Hematopoietic multipotent progenitor cell treated with erythropoietin and hydrocortisone succinate and interleukin-3 and kit ligand, for 4 days (in vitro differentiated cells): ENCODE results near the gene ARMH3.

Experiments used
- DNase-seq: peaks from one replicate; pipeline ENCODE4 v3.0.0-alpha.2; 2015

ARMH3 gene, protein sequence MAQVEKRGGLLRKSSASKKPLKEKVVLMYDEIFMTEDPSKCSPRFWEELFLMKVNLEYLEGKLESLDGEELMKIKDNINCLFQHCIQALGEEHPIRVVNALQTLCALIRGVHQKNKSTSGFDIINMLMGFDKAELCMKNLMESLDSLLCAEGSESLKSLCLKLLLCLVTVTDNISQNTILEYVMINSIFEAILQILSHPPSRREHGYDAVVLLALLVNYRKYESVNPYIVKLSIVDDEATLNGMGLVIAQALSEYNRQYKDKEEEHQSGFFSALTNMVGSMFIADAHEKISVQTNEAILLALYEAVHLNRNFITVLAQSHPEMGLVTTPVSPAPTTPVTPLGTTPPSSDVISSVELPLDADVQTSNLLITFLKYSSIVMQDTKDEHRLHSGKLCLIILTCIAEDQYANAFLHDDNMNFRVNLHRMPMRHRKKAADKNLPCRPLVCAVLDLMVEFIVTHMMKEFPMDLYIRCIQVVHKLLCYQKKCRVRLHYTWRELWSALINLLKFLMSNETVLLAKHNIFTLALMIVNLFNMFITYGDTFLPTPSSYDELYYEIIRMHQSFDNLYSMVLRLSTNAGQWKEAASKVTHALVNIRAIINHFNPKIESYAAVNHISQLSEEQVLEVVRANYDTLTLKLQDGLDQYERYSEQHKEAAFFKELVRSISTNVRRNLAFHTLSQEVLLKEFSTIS

DNA sequence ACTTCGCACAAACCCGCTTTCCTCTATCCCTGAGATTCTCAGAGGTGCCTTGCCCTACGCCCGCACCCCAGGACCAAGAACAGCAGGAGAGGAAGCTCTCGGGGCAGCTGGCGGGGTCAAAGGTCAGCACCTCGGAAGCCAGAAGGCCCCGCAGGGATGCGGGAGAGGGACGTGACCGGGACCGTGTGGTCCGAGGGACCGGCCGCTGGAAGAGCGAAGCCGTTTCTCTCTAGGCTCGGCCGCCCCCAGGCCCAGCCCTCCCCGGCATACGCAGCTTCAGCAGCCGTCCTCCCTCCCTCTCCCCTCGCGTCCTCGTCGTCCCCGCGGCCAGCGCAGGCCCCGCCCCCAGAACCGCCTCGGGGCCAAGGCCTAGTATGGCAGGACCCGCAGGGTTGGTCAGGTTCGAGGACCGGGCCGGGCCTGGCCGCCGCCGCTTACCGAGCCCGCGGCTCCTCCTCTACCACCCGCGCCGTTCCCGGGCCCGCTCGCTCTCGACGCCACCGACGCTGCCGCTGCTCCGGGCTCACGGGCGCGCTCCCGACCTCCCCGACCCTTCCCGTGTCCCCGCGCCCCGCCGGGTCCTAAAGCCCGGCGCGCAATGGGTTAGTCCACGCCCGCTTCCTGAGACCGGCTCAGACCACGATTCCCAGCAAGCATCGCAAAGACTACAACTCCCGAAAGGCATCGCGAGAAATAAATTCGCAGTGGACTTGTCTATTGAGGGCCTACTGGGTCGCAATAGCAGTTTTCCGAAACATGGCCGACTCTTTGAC, at the start of gene ARMH3:
Gene ARMH3 (minus strand): TSS at position 527 of the 773 bp plus-strand sequence. CDS start 16,059 bp downstream, outside the sequence.
- peak; percentile 99 for DNase-seq

DNA sequence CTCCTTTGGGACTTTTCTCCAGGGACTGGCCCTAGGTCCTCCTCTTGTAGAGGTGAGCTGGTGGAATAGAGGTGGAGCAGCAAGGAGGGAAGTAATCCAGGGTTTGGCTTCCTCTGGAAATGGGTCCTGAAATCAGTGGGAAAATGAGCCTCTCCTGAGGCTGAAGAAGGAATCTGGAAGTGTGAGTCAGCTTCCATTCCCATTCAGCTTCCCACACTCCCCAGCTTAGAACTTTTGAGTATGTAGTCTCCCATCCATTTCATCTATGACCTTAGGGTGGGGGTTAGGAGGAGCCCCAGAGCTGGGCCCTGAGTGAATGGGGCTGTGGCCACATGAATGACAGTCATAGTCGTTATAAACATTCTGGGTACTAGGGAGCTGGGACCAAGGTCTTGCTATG, 46.4 kb upstream of the ARMH3 start:
- DNase-seq: no peak

DNA sequence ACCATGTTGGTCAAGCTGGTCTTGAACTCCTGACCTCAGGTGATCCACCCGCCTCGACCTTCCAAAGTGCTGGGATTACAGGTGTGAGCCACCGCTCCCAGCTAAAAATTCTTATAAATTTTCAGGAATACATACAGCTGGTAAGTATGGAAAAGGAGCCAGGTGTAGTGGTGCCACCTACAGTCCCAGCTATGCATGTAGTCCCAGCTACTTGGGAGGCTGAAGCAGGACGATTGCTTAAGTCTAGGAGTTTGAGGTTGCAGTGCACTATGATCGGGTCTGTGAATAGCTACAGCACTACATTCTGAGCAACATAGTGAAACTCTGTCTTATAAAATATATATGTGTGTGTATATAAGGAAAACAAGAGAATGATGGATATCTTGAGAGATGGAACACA, 45.2 kb upstream of the ARMH3 start:
- DNase-seq: peak; percentile 25

DNA sequence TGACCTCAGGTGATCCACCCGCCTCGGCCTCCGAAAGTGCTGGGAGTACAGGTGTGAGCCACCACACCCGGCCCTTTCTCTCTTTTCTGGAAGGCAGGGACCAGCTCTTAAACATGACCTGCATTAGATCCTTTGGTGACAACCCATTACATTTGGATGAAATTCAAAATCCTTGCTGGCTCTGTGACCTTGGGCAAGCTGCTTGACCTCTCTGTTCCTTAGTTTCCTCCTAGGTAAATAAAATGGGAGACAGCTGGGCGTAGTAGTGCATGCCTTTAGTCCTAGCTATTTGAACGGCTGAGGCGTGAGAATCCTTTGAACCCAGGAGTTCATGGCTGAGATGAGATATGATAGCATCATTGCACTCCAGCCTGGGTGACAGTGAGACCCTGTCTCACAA, 40.5 kb upstream of the ARMH3 start:
- no peak for DNase-seq

DNA sequence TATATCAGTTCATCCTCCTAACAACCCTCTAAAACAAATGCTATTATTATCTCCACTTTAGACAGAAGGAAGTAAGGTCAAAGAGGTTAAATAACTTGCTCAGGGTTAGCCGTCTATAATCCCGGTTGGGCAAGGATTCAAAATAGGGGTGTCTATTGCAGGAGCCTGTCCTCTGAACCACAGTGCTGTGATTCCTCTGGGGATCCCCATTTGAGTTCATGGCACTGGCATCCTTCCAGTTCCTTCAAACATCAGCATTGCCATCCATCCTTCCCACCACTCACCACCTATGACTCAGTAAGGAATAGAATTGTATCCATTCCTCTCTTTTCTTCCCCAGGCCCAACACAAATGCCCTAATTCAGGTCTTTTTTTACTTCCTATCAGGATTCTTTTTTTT, 34.8 kb upstream of the ARMH3 start:
- DNase-seq: no peak

DNA sequence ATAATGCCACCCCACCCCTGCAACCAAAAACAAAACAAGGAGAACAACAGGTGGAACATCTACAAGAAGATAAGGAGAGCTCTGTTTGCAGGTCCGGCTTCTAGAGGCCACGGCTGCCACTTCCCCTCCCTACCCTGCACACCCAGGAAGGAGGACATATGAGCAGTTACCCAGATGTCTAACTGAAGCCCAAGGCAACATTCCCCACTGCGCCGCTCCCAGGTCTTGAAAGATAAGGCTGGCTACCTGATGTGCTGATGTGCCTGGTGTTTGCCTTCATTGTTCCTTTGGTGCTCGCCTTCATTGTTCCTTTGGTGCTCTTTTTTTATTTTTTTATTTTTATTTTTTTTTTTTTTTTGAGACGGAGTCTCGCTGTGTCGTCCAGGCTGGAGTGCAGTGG, 30.2 kb upstream of the ARMH3 start:
- DNase-seq: no peak

DNA sequence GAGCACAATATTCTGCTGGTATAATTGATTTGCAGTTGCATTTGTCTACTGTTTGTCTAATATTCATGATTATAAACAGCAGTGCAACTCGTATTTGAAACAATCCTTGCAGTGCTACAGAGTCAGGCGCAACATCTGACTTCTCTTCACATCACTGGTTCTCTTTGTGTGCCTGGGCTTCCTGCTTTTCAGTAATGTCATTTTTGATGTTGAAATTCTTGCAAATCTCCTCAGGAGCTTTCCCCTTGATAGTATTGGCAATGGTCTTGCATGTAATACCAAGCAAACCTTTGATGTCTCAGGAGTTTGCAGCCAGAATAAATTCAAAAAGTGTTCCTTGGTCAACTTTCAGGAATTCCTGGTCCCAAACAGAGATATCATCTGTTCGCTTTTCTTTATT, 29.4 kb upstream of the ARMH3 start:
- DNase-seq: no peak

DNA sequence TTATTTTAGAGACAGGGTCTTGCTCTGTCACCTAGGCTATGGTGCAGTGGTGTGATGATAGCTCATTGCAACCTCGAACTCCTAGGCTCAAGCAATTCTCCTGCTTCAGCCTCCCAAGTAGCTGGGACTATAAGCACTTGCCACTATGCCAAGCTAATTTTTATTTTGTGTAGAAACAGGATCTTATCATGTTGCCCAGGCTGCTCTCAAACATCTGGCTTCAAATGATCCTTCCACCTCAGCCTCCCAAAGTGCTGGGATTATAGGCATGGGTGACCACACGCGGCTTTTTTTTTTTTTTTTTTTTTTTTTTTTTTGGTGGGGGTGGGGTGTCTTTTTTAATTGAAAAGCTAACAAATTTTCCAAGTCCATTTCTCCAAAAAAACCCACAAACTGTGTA, 27.6 kb upstream of the ARMH3 start:
- DNase-seq: peak; percentile 84

DNA sequence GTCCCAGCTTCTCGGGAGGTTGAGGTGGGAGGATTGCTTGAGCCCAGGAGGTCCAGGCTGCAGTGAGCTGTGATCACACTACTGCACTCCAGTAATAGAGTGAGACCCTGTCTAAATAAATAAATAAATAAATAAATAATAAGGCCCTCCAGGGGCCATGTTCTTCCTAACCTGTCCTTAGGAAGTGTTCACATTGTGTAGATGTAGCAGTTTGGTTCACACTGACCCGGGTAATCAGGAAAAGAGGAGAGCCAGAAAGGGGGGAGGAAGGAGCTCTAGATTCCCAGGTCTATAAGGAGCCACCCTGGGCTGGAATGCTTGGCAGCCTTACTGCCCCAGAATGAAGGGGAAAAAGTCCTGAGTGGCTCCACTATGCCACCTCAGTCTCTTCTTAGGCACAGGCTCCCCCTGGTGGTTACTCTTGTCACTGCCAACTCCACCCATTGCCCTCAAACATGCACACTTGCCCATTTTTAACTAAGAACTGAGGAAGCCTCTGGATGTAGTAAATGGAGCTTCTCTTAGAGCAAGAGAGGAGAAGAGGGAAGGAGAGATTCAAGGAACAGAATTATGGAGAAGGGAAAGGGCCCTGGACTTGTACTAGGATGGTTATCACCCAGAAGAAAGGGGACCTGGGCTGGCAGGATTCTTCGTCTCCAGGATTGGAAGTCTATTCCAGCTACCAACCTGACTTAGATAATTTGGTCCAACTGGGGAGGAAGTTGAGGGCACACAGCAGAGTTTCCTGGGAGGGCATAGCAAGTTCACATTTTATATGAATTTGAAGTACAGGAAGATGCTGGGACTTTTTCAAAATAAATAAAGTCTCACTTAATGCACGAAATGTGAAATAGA, 16.9 kb upstream of the ARMH3 start:
- DNase-seq: peak; percentile 92

DNA sequence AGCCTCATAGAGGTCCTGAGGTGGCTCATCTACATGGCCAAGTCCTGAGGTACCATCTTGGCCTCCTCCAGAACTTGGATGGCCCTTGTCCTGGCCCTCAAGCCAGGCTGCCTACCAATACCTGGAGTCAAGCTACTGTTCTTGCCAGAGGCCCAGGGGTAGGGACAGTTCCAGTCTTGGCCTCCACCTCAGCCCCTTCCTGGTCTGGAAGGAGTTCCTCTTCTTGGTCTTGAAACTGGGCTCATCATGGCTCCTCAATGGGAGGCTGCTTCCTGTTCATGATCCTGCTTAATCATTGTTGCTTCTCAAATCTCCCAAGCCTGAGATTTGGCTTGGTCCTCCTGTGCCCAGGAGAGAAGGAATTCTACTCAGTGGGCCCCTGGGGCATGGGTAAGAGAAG, 13.1 kb upstream of the ARMH3 start:
- DNase-seq: no peak

DNA sequence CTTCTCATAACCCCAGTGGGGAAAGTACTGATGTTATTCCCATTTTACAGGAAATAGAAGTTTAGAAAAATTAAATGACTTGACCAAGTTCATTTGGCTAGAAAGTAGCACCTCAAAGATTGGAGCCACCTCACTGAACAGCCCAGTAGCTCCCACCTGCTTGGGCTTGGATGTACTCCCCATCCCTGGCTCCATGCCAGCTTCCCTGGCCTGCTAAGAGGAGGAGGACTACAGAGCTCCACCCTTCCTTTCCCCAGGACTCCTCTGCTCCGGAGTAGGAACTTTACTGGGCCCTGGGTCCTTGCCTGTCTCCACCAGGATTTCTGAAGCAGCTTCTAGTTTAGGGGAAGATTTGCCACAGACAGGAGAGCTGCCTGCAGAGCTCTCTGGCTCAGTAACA, 12.2 kb upstream of the ARMH3 start:
- peak; percentile 35 for DNase-seq

DNA sequence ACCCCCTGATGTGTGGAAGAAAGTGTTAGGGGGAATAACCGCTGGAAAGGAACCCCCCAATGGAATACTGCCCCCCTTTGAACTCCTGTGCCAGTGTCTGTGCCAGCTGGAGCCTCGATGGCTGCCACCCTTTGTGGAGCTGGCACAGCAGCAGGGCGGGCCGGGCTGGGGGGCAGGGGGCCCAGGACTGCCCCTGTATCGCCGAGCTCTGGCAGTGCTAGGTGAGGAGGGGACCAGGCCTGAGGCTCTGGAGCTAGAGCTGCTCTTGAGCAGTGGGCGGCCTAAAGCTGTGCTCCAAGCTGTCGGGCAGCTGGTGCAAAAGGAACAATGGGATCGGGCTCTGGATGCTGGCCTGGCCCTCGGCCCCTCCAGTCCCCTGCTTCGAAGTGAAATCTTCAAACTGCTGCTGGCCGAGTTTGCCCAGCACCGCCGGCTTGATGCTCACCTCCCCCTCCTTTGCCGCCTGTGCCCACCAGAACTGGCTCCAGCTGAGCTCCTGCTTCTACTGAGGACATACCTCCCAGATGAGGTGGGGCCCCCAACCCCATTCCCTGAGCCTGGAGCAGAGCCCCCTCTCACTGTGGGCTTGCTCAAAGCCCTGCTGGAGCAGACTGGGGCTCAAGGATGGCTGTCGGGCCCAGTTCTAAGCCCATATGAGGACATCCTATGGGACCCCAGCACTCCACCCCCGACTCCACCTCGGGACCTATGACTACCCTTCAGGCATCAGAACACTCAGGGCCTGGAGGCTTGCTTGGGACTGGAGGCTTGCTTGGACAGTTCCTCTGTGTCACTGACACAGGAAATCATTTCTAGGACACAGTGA, 11.3 kb upstream of the ARMH3 start:
- DNase-seq: no peak

DNA sequence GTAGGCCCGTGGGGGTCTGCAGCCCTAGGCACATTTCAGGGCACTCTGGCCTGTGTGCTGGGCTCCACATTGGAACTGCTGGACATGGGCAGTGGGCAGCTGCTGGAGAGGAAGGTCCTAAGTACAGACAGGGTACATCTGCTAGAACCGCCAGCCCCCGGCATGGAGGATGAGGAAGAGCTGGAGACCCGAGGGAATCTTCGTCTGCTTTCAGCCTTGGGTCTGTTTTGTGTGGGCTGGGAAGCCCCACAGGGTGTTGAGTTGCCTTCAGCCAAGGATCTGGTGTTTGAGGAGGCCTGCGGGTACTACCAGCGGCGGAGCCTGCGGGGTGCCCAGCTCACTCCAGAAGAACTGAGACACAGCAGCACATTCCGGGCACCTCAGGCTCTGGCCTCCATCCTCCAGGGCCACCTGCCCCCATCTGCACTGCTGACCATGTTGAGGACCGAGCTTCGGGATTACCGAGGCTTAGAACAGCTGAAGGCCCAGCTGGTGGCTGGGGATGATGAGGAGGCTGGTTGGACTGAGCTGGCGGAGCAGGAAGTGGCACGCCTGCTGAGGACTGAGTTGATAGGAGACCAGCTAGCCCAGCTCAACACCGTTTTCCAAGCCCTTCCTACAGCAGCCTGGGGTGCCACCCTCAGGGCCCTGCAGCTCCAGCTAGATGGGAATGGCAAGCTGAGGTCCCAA, 10.6 kb upstream of the ARMH3 start:
- peak; percentile 53 for DNase-seq

DNA sequence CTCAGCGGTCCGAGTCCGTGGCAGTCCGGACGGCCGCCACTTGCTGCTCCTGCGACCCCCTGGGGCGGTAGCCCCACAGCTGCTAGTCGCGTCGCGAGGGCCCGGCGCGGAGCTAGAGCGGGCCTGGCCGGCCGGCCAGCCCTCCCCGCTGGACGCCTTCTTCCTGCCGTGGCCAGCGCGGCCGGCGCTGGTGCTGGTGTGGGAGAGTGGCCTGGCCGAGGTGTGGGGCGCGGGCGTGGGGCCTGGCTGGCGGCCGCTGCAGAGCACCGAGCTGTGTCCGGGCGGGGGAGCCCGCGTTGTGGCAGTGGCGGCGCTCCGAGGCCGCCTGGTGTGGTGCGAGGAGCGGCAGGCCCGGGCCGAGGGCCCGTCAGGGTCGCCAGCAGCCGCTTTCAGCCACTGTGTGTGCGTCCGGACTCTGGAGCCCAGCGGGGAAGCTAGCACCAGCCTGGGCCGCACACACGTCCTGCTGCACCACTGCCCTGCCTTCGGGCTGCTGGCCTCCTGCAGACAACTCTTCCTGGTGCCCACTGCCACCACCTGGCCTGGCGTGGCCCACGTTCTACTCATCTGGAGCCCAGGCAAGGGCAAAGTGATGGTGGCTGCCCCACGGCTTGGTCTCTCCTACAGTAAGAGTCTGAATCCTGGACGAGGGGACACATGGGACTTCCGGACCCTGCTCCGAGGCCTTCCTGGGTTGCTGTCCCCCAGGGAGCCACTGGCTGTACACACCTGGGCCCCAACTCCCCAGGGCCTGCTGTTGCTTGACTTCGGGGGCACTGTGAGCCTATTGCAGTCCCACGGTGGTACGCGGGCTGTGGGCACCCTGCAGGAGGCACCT, 9.8 kb upstream of the ARMH3 start:
- peak; percentile 50 for DNase-seq

DNA sequence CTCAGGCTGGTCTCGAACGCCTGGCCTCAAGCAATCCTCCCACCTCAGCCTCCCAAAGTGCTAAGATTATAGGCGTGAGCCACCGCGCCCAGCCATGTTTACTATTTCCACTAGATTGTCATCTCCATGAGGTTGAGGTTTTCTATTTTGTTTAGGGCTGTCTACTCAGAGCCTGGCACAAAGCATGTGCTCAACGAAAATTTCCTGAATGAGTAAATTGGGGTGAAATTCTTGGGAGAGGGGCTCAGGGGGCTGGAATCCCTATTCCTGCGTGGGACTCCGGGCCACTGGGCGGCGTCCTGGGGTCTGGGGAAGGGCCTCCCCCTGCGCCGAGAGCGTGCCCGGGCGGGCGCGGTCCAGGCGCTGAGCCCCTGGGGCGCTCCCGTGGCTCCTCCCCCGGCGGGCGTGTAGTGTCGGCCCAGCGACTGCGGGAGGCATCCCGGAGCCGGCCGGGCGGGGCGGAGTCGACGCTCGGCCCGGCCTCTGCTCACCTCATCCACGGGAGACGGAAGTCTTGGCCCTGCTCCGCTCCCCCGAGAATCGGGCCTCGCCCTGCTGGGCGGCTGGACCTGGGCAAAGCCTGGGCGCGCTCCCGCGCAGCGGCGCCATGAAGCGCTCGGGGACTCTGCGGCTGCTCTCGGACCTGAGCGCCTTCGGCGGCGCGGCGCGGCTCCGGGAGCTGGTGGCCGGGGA, 9.0 kb upstream of the ARMH3 start, which contains the start of gene HPS6:
Gene HPS6 (plus strand): TSS at position 482 of the 693 bp plus-strand sequence. CDS start 126 bp downstream, at position 608.
- DNase-seq: peak; percentile 98

DNA sequence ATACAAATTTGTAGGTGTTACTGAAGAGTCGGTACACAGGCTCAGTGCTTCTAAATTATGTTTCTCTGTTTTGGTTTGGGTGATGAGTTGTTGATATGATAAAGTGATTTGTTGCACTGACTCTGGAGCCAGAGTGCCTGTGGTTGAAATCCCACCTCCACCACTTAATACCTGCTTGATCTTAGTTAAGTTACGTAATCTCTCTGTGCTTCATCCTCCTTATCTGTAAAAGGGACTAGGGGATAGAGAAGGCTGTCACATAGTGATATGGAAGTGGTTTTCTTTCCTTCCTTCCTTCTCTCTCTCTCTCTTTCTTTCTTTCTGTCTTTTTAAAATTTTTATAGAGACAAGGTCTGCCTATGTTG, 8.5 kb upstream of the ARMH3 start:
- DNase-seq: no peak

DNA sequence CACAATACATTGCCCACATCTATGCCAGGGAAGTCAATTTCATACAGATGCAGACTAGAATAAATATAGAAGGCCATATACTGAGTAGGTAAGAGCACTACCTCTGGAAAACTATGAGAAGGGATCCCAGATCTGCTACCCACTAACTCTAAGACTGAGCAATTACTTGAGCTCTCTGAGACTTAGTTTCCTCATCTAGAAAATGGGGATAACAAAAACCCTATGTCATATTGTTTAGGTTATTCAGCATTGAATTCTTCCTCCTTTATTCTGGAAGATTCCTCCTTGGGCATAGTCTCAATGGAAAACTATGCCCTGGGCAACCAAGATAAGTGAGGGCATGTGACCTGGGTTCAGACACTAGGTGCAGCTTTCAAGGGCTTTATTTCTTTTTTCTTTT, 4.0 kb upstream of the ARMH3 start:
- no peak for DNase-seq

DNA sequence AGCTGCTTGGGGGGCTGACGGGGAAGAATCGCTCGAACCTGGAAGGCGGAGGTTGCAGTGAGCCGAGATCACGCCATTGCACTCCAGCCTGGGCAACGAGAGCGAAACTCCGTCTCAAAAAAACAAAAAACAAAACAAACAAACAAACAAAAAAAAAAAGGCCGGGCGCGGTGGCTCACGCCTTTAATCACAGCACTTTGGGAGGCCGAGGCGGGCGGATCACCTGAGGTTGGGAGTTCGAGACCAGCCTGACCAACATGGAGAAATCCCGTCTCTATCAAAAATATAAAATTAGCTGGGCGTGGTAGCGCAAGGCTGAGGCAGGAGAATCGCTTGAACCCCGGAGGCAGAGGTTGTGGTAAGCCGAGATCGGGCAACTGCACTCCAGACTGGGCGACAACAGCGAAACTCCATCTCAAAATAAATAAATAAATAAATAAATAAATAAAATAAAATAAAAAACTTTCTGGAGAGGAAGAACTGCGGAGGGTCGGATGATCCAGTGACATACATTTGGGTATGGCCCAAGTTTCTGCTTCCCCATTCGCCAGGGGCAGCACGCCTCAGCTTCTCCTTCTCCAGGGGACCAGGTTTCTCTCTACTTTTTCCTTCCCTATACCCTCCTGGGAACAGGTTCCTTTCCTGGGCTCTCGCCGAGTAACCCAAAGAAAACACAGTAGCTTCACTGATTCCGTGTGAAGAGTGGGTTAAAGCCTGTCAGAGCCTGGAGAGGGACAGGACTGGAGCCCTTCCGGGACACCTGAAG, 909 bp downstream of the ARMH3 start:
- DNase-seq: peak; percentile 54

DNA sequence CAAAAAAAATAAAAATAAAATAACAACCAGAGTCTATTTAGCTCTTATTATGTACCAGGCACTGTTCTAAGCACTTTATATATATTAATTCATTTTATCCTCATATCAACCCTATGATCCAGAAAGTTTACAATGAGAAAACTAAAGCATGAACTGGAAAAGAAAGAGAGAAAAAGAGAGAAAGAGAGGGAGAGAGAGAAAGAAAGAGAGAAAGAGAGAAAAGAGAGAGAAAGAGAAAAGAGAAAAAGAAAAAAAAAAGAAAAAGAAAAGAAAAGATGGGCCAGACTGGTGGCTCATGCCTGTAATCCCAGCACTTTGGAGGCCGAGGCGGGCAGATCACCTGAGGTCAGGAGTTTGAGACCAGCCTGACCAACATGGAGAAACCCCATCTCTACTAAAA, 9.9 kb downstream of the ARMH3 start:
- DNase-seq: no peak
